GM19043 (cell line): Measurements from ENCODE around the gene ADAMTSL3.
"Not testable (repeated sequence)": the region's sequence is repeated elsewhere in the genome, so short reads cannot be mapped to it uniquely, and the experiment has no call there.

Experiments used
- ATAC-seq: cut with Tn5 transposase; IDR thresholded peaks from one replicate; pipeline ENCODE4 v1.9.1; 2021; ENCODE audit warnings: low read depth; ENCODE audit not compliant: unreplicated experiment

The ADAMTSL3 gene

DNA sequence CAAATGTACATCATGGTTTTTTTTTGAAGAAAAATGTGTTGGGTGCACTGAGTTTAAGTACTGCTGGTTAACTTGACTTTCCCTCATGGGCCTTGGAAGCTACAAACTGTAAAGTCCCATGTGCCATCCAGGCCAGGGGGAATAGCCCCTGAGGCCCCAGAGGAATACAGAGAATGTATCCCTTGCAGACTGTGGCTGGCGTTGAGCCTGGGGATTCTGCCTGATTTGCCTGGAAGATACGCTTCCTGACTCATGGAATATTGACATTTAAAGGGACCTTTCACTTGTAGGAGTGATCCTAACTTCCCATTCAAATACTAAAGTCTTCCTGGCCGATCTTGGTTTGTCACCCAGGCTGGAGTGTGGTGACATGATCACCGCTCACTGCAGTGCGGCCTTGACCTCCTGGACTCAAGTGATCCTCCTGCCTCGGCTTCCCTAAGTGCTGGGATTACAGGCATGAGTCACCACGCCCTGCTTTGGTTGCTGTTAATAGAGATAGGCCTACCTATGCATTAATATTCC, 42.0 kb downstream of the ADAMTSL3 start:
- no peak for ATAC-seq

DNA sequence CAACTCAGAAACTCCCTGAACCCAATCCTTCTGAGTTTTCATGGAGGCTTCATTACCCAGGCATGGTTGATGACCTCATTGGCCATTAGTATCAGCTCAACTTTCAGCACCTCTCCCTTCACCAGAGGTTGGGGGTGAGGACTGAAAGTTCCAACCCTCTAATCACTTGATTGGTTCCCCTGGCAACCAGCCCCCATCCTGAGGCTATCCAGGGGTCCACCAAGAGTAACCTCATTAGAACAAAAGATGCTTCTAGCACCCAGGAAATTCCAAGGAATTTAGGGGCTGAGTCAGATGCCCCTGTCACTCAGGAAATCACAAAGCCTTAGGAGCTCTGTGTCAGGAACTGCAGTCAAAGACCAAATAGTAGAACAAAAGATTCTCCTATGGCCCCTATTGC, 43.8 kb downstream of the ADAMTSL3 start:
- no peak for ATAC-seq

DNA sequence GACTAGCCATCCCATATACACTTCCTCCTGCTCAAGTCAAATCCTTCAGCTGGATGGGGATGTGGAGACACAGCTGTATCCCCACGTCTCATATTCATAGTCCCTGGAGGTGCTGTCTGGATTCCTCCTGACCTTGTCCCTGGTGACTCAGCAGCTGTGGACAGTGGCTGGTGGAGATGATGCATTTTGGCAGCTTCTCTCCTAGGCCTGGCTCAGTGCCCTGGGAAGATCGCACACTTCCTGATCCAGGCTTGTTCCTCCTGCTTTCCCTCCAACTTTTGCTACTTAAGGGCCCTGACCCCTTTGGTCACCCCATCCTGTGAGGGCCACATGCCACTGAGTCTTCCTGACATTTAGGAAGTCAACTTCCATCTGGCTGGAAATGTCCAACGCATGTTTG, 44.4 kb downstream of the ADAMTSL3 start:
- ATAC-seq = no peak

DNA sequence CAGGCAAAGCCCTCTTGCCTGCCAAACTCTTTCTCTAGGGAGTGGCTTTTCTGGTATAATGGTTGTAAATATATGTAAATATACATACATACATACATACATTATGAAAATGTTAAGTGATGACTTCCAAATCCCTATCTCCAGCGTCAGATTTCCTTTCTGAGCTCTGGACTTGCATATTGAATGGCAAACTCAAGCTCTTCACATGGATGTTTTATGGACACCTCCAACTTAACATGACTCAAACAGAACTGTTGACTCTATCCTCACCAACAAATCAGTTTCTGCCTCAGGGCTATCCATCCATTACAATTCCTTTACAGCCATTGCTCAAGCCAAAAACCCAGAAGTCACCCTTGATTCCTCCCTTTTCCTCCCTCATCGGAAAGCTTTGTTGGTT, 45.1 kb downstream of the ADAMTSL3 start:
- no peak for ATAC-seq

DNA sequence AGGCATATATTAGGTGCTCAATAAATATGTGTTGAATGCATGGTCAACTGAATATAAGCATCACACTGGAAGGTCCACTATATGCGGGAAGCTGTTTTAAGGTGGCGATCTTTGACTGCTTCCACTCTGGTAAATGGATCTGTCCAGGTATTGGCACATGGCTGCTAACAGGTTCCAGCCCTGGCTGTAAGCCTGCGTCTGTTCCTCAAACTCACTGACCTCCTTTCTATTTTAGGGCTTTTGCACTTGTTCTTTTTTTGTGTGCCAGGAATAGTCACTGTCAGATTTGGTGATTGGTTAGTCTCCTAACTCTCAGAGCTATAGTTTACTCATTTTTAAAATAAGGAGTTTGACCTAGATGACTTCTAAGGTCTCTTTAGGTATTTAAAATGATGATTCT, 46.2 kb downstream of the ADAMTSL3 start:
- ATAC-seq = no peak

DNA sequence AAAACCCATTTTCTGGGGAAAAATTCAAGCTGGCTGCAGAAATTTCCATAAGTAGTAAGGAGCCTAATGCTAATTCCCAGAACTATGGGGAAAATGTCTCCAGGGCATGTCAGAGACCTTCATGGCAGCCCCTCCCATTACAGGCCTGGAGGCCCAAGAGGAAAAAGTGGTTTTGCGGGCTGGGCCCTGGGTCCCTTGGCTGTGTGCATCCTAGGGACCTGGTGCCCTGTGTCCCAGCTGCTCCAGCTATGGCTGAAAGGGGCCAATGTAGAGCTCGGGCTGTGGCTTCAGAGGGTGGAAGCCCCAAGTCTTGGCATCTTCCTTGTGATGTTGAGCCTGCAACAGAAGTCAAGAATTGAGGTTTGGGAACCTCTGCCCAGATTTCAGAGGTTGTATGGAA, 48.4 kb downstream of the ADAMTSL3 start:
- ATAC-seq = not testable (repeated sequence)

DNA sequence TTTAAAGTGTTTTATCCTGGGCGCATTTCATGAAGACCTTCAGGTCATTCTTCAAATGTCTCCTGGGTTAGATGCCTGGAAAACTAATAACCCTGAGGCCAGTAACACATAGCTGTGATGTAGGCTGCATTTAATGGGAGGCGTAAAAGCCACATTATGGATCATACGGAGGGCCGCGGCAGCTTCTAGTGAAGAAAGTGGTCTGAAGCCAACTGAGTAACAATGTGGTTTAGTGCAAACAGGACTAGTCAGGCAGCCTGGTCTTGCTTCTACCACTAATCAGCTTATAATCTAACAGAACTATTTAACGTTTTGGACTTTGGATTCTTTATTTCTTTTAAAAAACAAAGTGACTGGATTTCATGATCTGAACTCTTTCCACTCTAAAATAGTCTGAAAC, 54.4 kb downstream of the ADAMTSL3 start:
- no peak for ATAC-seq

DNA sequence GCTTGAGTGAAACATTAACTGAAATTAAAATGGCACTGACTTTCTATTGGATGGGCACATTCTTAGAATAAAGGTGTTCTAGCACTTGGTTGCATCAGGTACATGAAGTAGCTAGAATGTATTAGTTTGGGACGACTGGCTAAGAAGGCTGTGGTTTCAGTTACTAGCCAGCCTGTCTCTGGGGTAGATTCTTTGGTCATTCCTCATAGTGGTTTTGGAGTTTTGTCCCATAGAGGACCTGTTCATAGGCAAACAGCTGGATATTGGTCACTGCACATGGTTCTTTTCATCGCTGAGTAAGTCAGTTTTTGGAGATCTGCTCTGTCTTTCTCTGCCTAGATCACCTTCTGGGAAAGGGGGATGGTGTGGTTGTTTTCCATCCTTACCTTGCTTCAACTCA, 55.3 kb downstream of the ADAMTSL3 start:
- ATAC-seq = no peak

DNA sequence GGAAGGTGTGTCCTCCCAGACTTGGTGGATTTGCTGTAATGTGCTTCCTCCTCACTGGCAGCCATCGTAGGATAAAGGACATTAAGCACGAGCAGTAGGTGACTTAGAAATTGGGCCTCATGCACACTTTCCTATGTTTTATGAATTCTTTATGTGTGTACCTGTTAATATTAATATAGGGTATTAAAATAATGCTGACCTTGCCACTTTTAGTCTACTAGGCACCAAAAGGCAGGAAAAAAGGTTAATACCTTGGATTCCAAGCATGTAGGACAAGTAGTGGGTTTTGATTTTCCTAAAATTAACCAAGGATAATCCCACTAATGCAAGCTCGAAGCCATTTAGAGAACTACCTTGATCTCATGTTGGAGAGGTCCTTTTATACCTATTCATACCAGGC, 55.9 kb downstream of the ADAMTSL3 start:
- no peak for ATAC-seq

DNA sequence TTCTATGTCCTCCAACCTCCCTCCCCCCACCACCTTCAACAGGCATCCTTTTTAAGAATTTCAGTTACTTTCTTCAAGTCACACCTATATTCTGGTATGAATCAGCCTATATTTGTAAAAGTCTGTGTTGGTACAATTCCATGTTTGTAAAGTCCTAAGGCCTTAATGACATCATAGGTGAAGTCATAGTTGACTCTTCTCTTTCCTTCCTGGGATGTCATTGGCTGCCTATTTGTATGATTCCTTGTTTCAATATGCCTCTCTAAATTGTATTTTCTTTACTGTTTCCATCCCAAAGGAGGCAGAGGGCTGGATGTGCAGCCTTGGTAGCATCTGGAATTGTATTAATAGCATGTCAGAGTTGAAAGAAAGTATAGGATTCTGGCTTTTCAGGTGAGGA, 56.5 kb downstream of the ADAMTSL3 start:
- ATAC-seq = no peak

DNA sequence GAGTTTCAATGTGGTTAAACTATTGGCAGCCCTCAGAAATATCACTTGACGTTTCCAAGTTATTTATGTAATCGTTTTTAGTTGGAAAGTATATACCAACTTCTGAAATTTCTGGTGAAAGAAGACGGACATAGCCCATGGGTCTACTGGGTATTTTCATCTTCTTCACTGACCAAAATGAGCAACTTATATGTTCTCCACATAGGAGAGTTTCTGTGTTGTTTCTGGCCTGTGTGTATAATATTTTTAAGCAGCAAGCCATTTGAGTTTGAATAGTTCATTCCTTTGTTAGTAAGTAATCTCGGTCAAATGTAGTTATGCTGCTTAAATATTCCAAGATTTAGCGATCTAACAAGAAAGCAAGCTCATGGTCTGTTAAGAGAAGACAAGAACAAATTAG, 57.3 kb downstream of the ADAMTSL3 start:
- ATAC-seq = no peak

DNA sequence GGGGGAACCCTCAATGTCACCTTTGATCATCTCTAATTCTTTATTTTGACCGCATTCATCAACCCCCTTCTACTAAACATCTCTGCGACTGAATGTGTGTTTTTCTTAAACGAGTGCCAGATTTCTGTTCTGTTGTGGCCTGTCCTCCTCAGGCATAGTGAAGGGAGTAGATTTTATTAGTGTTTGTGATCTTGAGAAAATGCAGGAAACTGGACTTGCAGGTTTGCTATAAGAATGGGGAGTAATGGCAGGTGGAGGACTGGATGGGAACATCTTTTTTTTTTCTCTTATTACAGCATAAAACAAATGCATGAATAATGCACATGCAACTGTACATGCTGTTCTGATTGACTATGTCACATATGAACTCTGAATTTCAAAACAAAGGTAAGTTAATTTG, 59.3 kb downstream of the ADAMTSL3 start:
- ATAC-seq = no peak

DNA sequence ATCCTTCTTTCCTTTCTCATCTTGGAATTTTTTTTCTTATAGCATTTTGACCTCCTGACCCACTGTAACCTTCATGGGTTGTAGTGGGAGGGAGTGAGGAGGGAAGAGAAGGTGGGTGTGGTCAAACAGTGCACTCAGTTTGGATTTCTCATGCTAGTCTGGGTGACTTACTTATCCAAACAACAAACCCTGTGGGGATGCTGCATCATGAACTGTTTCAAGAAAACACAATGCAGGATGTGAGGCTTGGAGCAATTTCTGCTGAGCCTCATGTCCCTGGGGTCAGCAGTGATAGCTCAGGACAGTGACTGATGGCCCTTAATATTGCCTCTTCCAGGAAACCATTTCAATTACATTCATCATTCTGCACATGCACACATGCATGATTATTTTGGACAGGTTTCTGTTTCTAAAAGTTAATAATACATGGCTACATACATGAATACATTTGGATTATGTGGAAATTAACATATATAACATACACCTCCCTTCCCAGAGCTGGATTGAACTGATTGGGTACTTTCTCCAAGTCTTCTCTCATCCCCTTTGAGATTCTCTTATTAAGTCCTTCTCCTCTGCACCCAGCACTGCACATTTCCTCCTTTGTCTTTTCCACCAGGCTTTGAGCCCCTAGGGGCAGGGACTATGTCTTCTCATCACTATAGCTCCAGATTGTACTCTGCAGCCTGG, 61.2 kb downstream of the ADAMTSL3 start:
- no peak for ATAC-seq

DNA sequence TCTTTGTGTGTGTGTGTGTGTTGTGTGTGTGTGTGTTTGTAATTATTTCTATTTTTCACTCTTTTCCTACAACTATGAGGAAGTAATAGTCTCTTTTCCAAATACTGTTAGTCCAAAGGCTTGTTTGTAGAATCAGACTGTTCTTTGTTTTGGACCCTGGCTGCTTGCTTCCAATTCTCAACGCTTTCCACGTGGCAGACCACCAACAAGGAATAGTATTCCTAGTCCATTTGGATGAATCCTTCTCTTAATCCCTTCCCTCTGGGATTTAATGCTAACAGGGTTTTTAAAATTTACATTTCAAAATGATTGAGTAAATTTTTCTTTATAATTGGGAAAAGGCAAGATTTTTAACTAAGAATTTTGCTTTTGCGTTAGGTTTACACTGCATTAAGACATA, 62.7 kb downstream of the ADAMTSL3 start:
- no peak for ATAC-seq

DNA sequence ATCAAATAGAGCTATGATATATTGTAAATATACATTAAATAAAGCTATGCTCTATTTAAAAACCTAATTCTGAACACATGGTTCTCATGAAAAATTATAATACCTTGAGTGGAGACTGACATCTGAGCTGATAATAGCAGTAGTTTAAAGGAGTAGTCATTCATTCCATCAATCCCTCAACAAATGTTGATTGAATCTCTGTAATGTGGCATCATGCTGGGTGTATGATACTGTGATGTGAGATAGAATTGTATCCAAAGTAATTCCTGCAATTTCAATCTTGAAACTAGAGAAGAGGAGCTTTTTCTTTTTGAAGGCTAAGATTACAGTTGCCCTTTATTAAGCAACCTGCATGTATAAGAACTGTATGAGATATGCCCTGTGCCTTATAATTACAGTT, 63.1 kb downstream of the ADAMTSL3 start:
- no peak for ATAC-seq

DNA sequence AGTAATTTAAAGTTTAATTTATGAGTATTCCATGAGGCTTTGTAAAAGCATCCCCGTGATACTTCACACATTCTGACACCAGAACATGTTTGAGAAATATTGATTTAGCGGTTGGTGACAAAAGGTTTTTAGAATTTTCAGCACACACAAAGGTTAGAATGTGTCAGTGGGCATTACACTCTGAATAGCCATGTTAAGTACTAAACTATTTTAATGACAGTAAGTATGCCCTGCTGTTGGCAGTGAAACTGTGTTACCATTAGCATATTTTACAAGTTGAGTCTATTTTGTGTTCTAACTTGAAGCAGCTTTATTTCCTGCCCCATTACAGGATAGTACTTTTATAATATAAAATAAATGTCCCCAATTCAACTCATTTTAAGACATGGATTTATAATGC, 66.5 kb downstream of the ADAMTSL3 start:
- no peak for ATAC-seq

DNA sequence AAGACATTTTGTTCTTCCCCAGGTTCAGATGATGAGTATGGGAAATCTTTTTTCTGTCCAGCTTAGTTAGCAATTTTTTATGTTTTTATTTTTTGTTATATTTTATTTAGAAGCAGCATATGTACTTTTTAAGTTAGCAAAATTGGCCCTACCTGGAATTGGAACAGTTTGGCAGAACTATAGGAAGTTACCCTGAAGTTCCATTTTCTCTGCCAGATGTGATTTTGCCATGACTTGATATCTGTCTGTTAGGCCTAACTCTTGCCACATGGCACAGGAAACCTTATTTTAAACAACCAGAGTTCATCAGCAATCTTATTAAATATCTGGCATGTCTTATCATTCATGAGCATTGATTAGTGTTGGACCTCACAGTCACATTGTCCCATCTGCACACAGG, 67.1 kb downstream of the ADAMTSL3 start:
- ATAC-seq = no peak

DNA sequence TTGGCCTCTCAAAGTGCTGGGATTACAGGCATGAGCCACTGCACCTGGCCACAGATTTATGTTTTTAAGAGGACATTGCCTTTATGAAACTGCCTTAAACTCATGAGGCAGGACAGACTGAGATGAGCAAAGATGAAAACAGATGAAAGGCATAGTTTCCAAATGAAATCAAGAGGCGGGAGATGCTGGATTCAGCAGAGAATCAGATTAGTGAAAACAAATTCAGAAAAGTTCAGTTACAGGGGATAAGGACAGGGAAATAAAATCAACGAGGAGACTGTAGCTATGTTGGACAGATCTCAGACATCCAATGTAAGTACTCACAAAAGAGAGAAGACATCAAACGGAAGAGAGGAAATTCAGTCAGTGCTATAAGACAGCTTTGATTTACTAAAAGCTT, 68.1 kb downstream of the ADAMTSL3 start:
- no peak for ATAC-seq

DNA sequence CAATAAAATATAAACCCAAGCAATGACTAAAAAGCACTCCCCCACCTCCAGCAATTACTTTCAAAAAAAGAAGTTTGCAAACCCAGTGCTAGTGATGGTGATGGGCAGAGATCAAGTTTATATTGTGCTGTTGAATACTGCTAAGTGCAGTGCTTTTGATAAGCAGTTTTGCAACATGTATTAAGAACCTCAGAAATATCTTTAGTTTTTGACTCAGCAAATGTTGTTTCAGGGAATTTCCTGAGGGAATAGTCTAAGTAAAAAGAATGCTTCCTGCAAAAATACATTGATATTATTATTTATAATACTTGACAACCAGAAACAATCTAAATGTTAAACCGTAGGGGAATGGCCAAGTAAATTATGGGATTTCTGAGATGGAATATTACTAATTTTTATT, 69.3 kb downstream of the ADAMTSL3 start:
- no peak for ATAC-seq

DNA sequence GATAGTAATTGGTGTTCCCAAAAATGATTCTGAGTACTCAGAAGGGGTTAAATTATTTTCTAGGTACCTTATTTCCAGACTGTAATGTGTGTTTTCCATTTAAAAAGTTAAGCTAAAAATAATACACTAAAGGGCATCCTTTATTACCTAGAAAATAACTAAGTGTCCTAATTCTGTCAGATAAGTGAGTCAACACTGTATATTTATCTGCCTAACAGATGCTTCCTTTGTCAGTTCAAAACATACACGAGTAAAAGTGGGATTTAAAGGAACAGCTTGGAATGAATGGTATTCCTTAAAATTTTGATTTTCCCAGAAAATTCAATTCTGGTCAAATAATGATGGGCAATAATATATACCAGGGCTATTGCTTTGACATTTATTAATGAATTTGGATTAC, 78.3 kb downstream of the ADAMTSL3 start:
- ATAC-seq = no peak

DNA sequence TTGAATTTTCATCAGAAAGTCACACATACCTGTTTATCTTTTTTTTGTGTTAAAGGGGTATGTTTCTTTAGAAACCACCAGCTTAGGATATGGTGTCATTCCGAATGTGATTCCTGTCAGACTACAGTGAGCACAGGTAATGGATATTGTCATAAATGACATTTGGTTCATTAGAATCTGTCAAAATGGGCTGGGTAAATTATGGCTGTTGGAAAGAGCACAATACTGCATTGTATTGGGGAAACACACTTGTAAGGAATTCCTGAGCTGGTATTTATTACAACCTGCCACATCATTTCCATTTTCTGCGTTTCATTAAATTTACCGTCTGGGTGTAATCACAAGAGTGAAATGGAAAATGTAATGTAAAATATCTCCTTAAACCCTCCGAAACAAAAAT, 78.8 kb downstream of the ADAMTSL3 start:
- no peak for ATAC-seq

DNA sequence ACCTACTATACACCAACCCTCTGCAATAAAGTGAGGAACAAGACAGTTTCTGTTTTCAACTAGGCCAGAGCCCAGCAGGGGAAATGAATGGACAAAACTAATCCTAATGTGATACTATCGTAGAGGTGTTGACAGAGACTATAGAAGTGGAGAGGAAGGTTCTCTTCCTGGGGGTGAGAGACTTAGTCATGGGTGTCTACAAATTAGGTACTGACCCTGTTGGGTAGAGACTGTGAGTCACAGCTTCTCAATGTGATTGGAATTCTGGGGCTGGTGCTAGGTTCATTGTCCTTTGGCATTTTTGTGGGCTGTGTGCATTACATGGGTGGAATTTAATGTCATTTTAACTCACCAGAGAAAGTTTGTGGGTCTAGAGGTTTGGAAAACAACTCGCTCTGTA, 79.3 kb downstream of the ADAMTSL3 start:
- no peak for ATAC-seq

DNA sequence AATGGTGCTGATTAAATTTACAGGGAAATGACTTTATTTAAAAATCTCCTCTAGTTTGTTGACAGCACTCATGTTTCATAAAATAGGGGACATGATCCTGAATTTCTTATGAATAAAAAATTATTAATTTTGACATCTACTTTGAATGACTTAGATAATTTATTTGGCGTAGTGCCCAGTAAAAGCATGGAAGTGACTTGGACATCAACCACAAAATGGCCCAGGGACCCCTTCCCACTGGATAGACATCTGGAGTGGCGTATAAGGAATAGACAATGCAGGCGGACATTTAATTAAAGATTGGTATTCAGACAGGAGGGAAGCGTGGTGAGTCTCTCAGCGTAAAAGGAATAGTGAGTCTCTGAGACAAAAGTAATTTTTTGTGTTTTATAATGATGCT, 79.8 kb downstream of the ADAMTSL3 start:
- ATAC-seq = no peak
